Activated T-cell treated with anti-CD3 and anti-CD28 coated beads, Interleukin-2, amount 50 U/mL, for 24 hours (primary cell): ENCODE measurements around the gene KIF23.
"Not testable (repeated sequence)": the region's sequence is repeated elsewhere in the genome, so short reads cannot be mapped to it uniquely, and the experiment has no call there.

Source experiments
- DNase-seq: peaks from one replicate; pipeline ENCODE4 v3.0.0-alpha.2; 2020
- H3K27ac Mint-ChIP-seq: 2 replicates; pipeline ENCODE4 v1.8.0; 2020; ENCODE audit warnings: mild to moderate bottlenecking, mixed read lengths
- H3K27me3 Mint-ChIP-seq: 2 replicates; pipeline ENCODE4 v1.8.0; 2020; ENCODE audit warnings: mixed read lengths
- H3K36me3 Mint-ChIP-seq: 2 replicates; pipeline ENCODE4 v1.8.0; 2020; ENCODE audit warnings: low read depth, mixed read lengths
- H3K4me1 Mint-ChIP-seq: 2 replicates; pipeline ENCODE4 v1.8.0; 2020; ENCODE audit warnings: low read depth, mixed read lengths
- H3K4me3 Mint-ChIP-seq: 2 replicates; pipeline ENCODE4 v1.8.0; 2020; ENCODE audit warnings: mild to moderate bottlenecking, moderate library complexity, mixed read lengths
- H3K9me3 Mint-ChIP-seq: 2 replicates; pipeline ENCODE4 v1.8.0; 2020; ENCODE audit warnings: mixed read lengths

Gene KIF23

GRCh38 chr15:69413822-69414700, at the start of gene KIF23:
TSS of gene KIF23 (plus strand) at chr15:69414349. CDS start at chr15:69414466, 117 bp downstream.
- H3K9me3 Mint-ChIP-seq = no peaks in the 10 kb centered on the region
- H3K36me3 Mint-ChIP-seq = peaks cover 31% of the 10 kb centered on the region
- peak within 1 kb of the TSS; percentile 70 for H3K27ac Mint-ChIP-seq
- H3K4me1 Mint-ChIP-seq = peaks cover 17% of the 10 kb centered on the region
- H3K4me3 Mint-ChIP-seq = peak within 1 kb of the TSS; percentile 86
- peak; percentile 92 for DNase-seq
- peaks cover 21% of the 10 kb centered on the region for H3K27me3 Mint-ChIP-seq

- Mint-ChIP-seq H3K27me3 (no peaks in the 10 kb centered on the region), H3K4me3 (no peak overlapping the region), H3K36me3 (no peaks in the 10 kb centered on the region), H3K27ac (no peak overlapping the region), H3K4me1 (no peaks in the 10 kb centered on the region), H3K9me3 (no peaks in the 10 kb centered on the region)
- no peak for DNase-seq
Measured at GRCh38 chr15:69367236-69367635, 46.9 kb upstream of the KIF23 start.

- DNase-seq = no peak
- H3K9me3 Mint-ChIP-seq = no peaks in the 10 kb centered on the region
- no peaks in the 10 kb centered on the region for H3K4me1 Mint-ChIP-seq
- no peak overlapping the region for H3K27ac Mint-ChIP-seq
- H3K4me3 Mint-ChIP-seq = no peak overlapping the region
- H3K36me3 Mint-ChIP-seq = no peaks in the 10 kb centered on the region
- peaks cover 2% of the 10 kb centered on the region for H3K27me3 Mint-ChIP-seq
Measured at GRCh38 chr15:69369631-69370030, 44.5 kb upstream of the KIF23 start.

- no peak for DNase-seq
Measured at GRCh38 chr15:69373406-69373805, 40.7 kb upstream of the KIF23 start.

GRCh38 chr15:69375151-69375790, 38.9 kb upstream of the KIF23 start:
- no peaks in the 10 kb centered on the region for H3K9me3 Mint-ChIP-seq
- no peaks in the 10 kb centered on the region for H3K36me3 Mint-ChIP-seq
- DNase-seq = no peak
- no peak overlapping the region for H3K27ac Mint-ChIP-seq
- no peaks in the 10 kb centered on the region for H3K4me1 Mint-ChIP-seq
- peaks cover 10% of the 10 kb centered on the region for H3K27me3 Mint-ChIP-seq
- H3K4me3 Mint-ChIP-seq = no peak overlapping the region

More at GRCh38 chr15:69373406-69373805, 40.7 kb upstream of the KIF23 start:
- Mint-ChIP-seq H3K9me3 (no peaks in the 10 kb centered on the region), H3K36me3 (no peaks in the 10 kb centered on the region), H3K27ac (no peak overlapping the region), H3K27me3 (peaks cover 10% of the 10 kb centered on the region), H3K4me1 (no peaks in the 10 kb centered on the region), H3K4me3 (no peak overlapping the region)

- H3K4me3 Mint-ChIP-seq = no peak overlapping the region
- H3K27me3 Mint-ChIP-seq = peaks cover 10% of the 10 kb centered on the region
- H3K27ac Mint-ChIP-seq = no peak overlapping the region
- DNase-seq = no peak
- no peaks in the 10 kb centered on the region for H3K36me3 Mint-ChIP-seq
- no peaks in the 10 kb centered on the region for H3K4me1 Mint-ChIP-seq
- H3K9me3 Mint-ChIP-seq = no peaks in the 10 kb centered on the region
Measured at GRCh38 chr15:69377216-69377970, 36.8 kb upstream of the KIF23 start.

GRCh38 chr15:69380100-69380725, 33.9 kb upstream of the KIF23 start:
- DNase-seq = no peak
- H3K27ac Mint-ChIP-seq = no peak overlapping the region
- H3K9me3 Mint-ChIP-seq = no peaks in the 10 kb centered on the region
- no peak overlapping the region for H3K4me3 Mint-ChIP-seq
- H3K4me1 Mint-ChIP-seq = no peaks in the 10 kb centered on the region
- no peaks in the 10 kb centered on the region for H3K36me3 Mint-ChIP-seq
- H3K27me3 Mint-ChIP-seq = peaks cover 7% of the 10 kb centered on the region

GRCh38 chr15:69380726-69381105, 33.4 kb upstream of the KIF23 start:
- H3K4me1 Mint-ChIP-seq = no peaks in the 10 kb centered on the region
- H3K27me3 Mint-ChIP-seq = peaks cover 7% of the 10 kb centered on the region
- H3K9me3 Mint-ChIP-seq = no peaks in the 10 kb centered on the region
- H3K4me3 Mint-ChIP-seq = no peak overlapping the region
- H3K27ac Mint-ChIP-seq = no peak overlapping the region
- DNase-seq = no peak
- H3K36me3 Mint-ChIP-seq = no peaks in the 10 kb centered on the region

GRCh38 chr15:69382176-69382575, 32.0 kb upstream of the KIF23 start:
- not testable (repeated sequence) for H3K36me3 Mint-ChIP-seq, H3K4me1 Mint-ChIP-seq, H3K27me3 Mint-ChIP-seq, H3K4me3 Mint-ChIP-seq, H3K27ac Mint-ChIP-seq, H3K9me3 Mint-ChIP-seq, DNase-seq

- H3K9me3 Mint-ChIP-seq, H3K27me3 Mint-ChIP-seq, H3K4me3 Mint-ChIP-seq, H3K4me1 Mint-ChIP-seq, DNase-seq, H3K36me3 Mint-ChIP-seq, H3K27ac Mint-ChIP-seq: not testable (repeated sequence)
Measured at GRCh38 chr15:69384066-69384465, 30.1 kb upstream of the KIF23 start.

GRCh38 chr15:69384626-69385598, 29.2 kb upstream of the KIF23 start:
- Mint-ChIP-seq H3K4me1 (no peaks in the 10 kb centered on the region), H3K27me3 (no peaks in the 10 kb centered on the region), H3K36me3 (no peaks in the 10 kb centered on the region), H3K9me3 (no peaks in the 10 kb centered on the region), H3K27ac (no peak overlapping the region), H3K4me3 (no peak overlapping the region)
- no peak for DNase-seq

GRCh38 chr15:69385831-69386230, 28.3 kb upstream of the KIF23 start:
- H3K27me3 Mint-ChIP-seq = no peaks in the 10 kb centered on the region
- no peak overlapping the region for H3K4me3 Mint-ChIP-seq
- H3K4me1 Mint-ChIP-seq = no peaks in the 10 kb centered on the region
- no peak overlapping the region for H3K27ac Mint-ChIP-seq
- no peaks in the 10 kb centered on the region for H3K9me3 Mint-ChIP-seq
- DNase-seq = no peak
- no peaks in the 10 kb centered on the region for H3K36me3 Mint-ChIP-seq

GRCh38 chr15:69386284-69386683, 27.9 kb upstream of the KIF23 start:
- Mint-ChIP-seq H3K27me3 (no peaks in the 10 kb centered on the region), H3K36me3 (no peaks in the 10 kb centered on the region), H3K27ac (no peak overlapping the region), H3K4me1 (no peaks in the 10 kb centered on the region), H3K4me3 (no peak overlapping the region), H3K9me3 (no peaks in the 10 kb centered on the region)
- no peak for DNase-seq
